ENCODE measurements around the gene BGN.

BGN gene

GRCh38 chrX:153494541-153495361, at the start of gene BGN:
BGN (plus strand) TSS chrX:153494980; CDS start chrX:153504632, 9,652 bp downstream.
- peak; percentile 8 for DNase-seq

GRCh38 chrX:153445106-153445855, 49.5 kb upstream of the BGN start:
- DNase-seq = no peak

- no peak for DNase-seq
Observed at GRCh38 chrX:153445856-153446635, 48.7 kb upstream of the BGN start, which contains the start of gene TREX2. TREX2 (minus strand) TSS chrX:153446056; CDS start chrX:153445430, 626 bp downstream.

GRCh38 chrX:153446636-153446936, 48.2 kb upstream of the BGN start:
- no peak for DNase-seq

- no peak for DNase-seq
Observed at GRCh38 chrX:153446950-153447580, 47.7 kb upstream of the BGN start.

GRCh38 chrX:153447581-153447960, 47.2 kb upstream of the BGN start:
- no peak for DNase-seq

GRCh38 chrX:153448556-153449367, 46.0 kb upstream of the BGN start:
- no peak for DNase-seq

GRCh38 chrX:153449368-153450113, 45.2 kb upstream of the BGN start:
- DNase-seq = no peak

- DNase-seq = no peak
Observed at GRCh38 chrX:153450114-153450948, 44.4 kb upstream of the BGN start.

GRCh38 chrX:153450949-153451277, 43.9 kb upstream of the BGN start:
- DNase-seq = no peak

GRCh38 chrX:153454901-153455550, 39.8 kb upstream of the BGN start:
- DNase-seq = no peak

GRCh38 chrX:153455571-153455970, 39.2 kb upstream of the BGN start:
- DNase-seq = no peak

- DNase-seq = no peak
Observed at GRCh38 chrX:153456161-153456560, 38.6 kb upstream of the BGN start.

GRCh38 chrX:153456704-153457103, 38.1 kb upstream of the BGN start:
- DNase-seq = no peak

GRCh38 chrX:153457136-153457825, 37.5 kb upstream of the BGN start:
- no peak for DNase-seq

- DNase-seq = no peak
Observed at GRCh38 chrX:153457827-153458466, 36.8 kb upstream of the BGN start.

GRCh38 chrX:153458476-153458875, 36.3 kb upstream of the BGN start:
- no peak for DNase-seq

- no peak for DNase-seq
Observed at GRCh38 chrX:153459986-153460385, 34.8 kb upstream of the BGN start.

- peak; percentile 55 for DNase-seq
Observed at GRCh38 chrX:153460826-153461225, 34.0 kb upstream of the BGN start.
